Rectal smooth muscle tissue (tissue), 1 donor: ENCODE data around the gene ARPC4.

ENCODE experiments used
- H3K27ac ChIP-seq: one replicate; pipeline ENCODE4 v1.7.0; 2013; ENCODE audit warnings: low read depth, low read length, inconsistent platforms
- H3K27me3 ChIP-seq: one replicate; pipeline ENCODE4 v1.7.0; 2013; ENCODE audit warnings: low read length; ENCODE audit not compliant: control insufficient read depth, insufficient read depth
- H3K36me3 ChIP-seq: one replicate; pipeline ENCODE4 v1.7.0; 2013; ENCODE audit warnings: low read length; ENCODE audit not compliant: control insufficient read depth, insufficient read depth
- H3K4me1 ChIP-seq: one replicate; pipeline ENCODE4 v1.7.0; 2013; ENCODE audit warnings: low read length; ENCODE audit not compliant: control insufficient read depth, insufficient read depth
- H3K4me3 ChIP-seq: one replicate; pipeline ENCODE4 v1.7.0; 2013; ENCODE audit warnings: low read length
- H3K9ac ChIP-seq: one replicate; pipeline ENCODE4 v1.7.0; 2013; ENCODE audit warnings: low read length

ARPC4 gene

GRCh38 chr3:9820543-9820942, 27.7 kb downstream of the ARPC4 start:
- Histone ChIP-seq H3K4me1 (no peaks in the 10 kb centered on the region), H3K4me3 (no peak overlapping the region), H3K27me3 (no peaks in the 10 kb centered on the region), H3K9ac (no peak overlapping the region), H3K27ac (no peak overlapping the region), H3K36me3 (peaks cover 4% of the 10 kb centered on the region)

- H3K27ac ChIP-seq: no peak overlapping the region
- H3K36me3 ChIP-seq: peaks cover 4% of the 10 kb centered on the region
- H3K27me3 ChIP-seq: no peaks in the 10 kb centered on the region
- H3K4me1 ChIP-seq: no peaks in the 10 kb centered on the region
- no peak overlapping the region for H3K4me3 ChIP-seq
- H3K9ac ChIP-seq: no peak overlapping the region
Measured at GRCh38 chr3:9820946-9821345, 28.1 kb downstream of the ARPC4 start.

GRCh38 chr3:9825451-9826040, 32.7 kb downstream of the ARPC4 start:
- no peaks in the 10 kb centered on the region for H3K27me3 ChIP-seq
- no peak overlapping the region for H3K9ac ChIP-seq
- no peak overlapping the region for H3K27ac ChIP-seq
- H3K4me1 ChIP-seq: no peaks in the 10 kb centered on the region
- H3K4me3 ChIP-seq: no peak overlapping the region
- no peaks in the 10 kb centered on the region for H3K36me3 ChIP-seq

- Histone ChIP-seq H3K36me3 (no peaks in the 10 kb centered on the region), H3K4me1 (no peaks in the 10 kb centered on the region), H3K27ac (no peak overlapping the region), H3K4me3 (no peak overlapping the region), H3K9ac (no peak overlapping the region), H3K27me3 (no peaks in the 10 kb centered on the region)
Measured at GRCh38 chr3:9826815-9827573, 34.1 kb downstream of the ARPC4 start.

GRCh38 chr3:9828801-9829755, 36.2 kb downstream of the ARPC4 start:
- Histone ChIP-seq H3K9ac (no peak overlapping the region), H3K4me1 (no peaks in the 10 kb centered on the region), H3K27me3 (no peaks in the 10 kb centered on the region), H3K4me3 (no peak overlapping the region), H3K27ac (no peak overlapping the region), H3K36me3 (peaks cover 12% of the 10 kb centered on the region)

- Histone ChIP-seq H3K27ac (no peak overlapping the region), H3K27me3 (no peaks in the 10 kb centered on the region), H3K9ac (no peak overlapping the region), H3K36me3 (peaks cover 22% of the 10 kb centered on the region), H3K4me3 (no peak overlapping the region), H3K4me1 (no peaks in the 10 kb centered on the region)
Measured at GRCh38 chr3:9831253-9831652, 38.4 kb downstream of the ARPC4 start.

- Histone ChIP-seq H3K9ac (no peak overlapping the region), H3K36me3 (peaks cover 22% of the 10 kb centered on the region), H3K27ac (no peak overlapping the region), H3K4me3 (no peak overlapping the region), H3K27me3 (no peaks in the 10 kb centered on the region), H3K4me1 (no peaks in the 10 kb centered on the region)
Measured at GRCh38 chr3:9833078-9833477, 40.2 kb downstream of the ARPC4 start.

- H3K4me1 ChIP-seq: no peaks in the 10 kb centered on the region
- H3K9ac ChIP-seq: no peak overlapping the region
- no peaks in the 10 kb centered on the region for H3K27me3 ChIP-seq
- H3K27ac ChIP-seq: no peak overlapping the region
- no peak overlapping the region for H3K4me3 ChIP-seq
- peaks cover 28% of the 10 kb centered on the region for H3K36me3 ChIP-seq
Measured at GRCh38 chr3:9834520-9835380, 41.9 kb downstream of the ARPC4 start.

GRCh38 chr3:9837701-9838582, 45.1 kb downstream of the ARPC4 start:
- peaks cover 28% of the 10 kb centered on the region for H3K36me3 ChIP-seq
- H3K9ac ChIP-seq: no peak overlapping the region

GRCh38 chr3:9838856-9839255, 46.0 kb downstream of the ARPC4 start:
- Histone ChIP-seq H3K36me3 (peaks cover 23% of the 10 kb centered on the region), H3K4me1 (peaks cover 4% of the 10 kb centered on the region), H3K27ac (no peak overlapping the region), H3K27me3 (no peaks in the 10 kb centered on the region), H3K4me3 (no peak overlapping the region), H3K9ac (no peak overlapping the region)

More at GRCh38 chr3:9837701-9838582, 45.1 kb downstream of the ARPC4 start:
- Histone ChIP-seq H3K4me1 (peaks cover 4% of the 10 kb centered on the region), H3K4me3 (no peak overlapping the region), H3K27ac (no peak overlapping the region), H3K27me3 (no peaks in the 10 kb centered on the region)

- no peak overlapping the region for H3K4me3 ChIP-seq
- H3K4me1 ChIP-seq: peaks cover 7% of the 10 kb centered on the region
- H3K9ac ChIP-seq: no peak overlapping the region
- H3K36me3 ChIP-seq: peaks cover 14% of the 10 kb centered on the region
- H3K27ac ChIP-seq: no peak overlapping the region
- H3K27me3 ChIP-seq: no peaks in the 10 kb centered on the region
Measured at GRCh38 chr3:9841015-9841414, 48.1 kb downstream of the ARPC4 start.
